ENCODE measurements around the gene TRIM44. TPM values are rescaled to one million over a fixed set of nuclear protein-coding genes. Genes with fewer than 3 reads are reported as not detected.

The TRIM44 gene
- total RNA-seq, 1 experiment from 2014 or later = 33.4 TPM

DNA sequence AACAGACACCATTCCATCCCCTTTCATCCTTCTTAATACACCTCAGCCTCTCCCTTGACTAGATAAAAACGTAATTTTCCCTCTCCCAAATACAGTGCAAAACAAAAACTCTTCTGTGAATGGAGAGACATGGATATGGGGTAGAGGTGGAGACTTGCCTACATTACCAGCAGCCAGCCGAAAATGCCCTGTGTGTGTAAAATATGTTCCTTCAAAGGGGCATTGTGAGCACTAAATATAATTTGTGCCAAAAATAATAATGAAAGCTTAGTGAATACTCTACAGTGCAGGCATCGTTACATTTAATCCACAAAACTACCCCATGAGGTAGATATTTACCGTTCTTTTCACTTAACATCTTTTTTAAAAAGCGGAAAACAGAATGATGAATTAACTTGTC is 1.0 kb upstream of the TRIM44 start:
- CTCF ChIA-PET = no interaction called here
- H3K79me2 ChIP-seq (ENCODE audit: insufficient read depth, low read length) = peaks cover 19% of the 10 kb centered on the region
- peak overlapping the region; percentile 87 for H2AFZ ChIP-seq (ENCODE audit: low read depth, low read length, poor library complexity, severe bottlenecking)
- no peaks in the 10 kb centered on the region for H3K9me2 ChIP-seq (ENCODE audit: insufficient read depth)
- H3K9me3 ChIP-seq (ENCODE audit: control insufficient read depth in 1 of 2, insufficient read depth in 1 of 2, low read depth in 1 of 2, low read length in 2 of 2) = peaks cover 0 to 8% of the 10 kb centered on the region in 2 experiments; a peak in 1 of 4 replicates
- H3K27ac ChIP-seq (ENCODE audit: low read depth, low read length) = no peak overlapping the region
- RAD21 ChIA-PET (ENCODE audit: low non-redundant PET in 1 of 2, low total read pairs in 2 of 2, uncharacterized antibody in 2 of 2, unreplicated experiment in 2 of 2) = no interaction called here
- no peaks in the 10 kb centered on the region for H4K20me1 ChIP-seq (ENCODE audit: insufficient read depth)
- peaks cover 6 to 24% of the 10 kb centered on the region in 2 experiments; a peak in 3 of 4 replicates for H3K4me1 ChIP-seq (ENCODE audit: control insufficient read depth in 1 of 2, insufficient read depth in 2 of 2, low read length in 2 of 2)
- ATAC-seq = no peak
- TF ChIP-seq, protein P1, sequence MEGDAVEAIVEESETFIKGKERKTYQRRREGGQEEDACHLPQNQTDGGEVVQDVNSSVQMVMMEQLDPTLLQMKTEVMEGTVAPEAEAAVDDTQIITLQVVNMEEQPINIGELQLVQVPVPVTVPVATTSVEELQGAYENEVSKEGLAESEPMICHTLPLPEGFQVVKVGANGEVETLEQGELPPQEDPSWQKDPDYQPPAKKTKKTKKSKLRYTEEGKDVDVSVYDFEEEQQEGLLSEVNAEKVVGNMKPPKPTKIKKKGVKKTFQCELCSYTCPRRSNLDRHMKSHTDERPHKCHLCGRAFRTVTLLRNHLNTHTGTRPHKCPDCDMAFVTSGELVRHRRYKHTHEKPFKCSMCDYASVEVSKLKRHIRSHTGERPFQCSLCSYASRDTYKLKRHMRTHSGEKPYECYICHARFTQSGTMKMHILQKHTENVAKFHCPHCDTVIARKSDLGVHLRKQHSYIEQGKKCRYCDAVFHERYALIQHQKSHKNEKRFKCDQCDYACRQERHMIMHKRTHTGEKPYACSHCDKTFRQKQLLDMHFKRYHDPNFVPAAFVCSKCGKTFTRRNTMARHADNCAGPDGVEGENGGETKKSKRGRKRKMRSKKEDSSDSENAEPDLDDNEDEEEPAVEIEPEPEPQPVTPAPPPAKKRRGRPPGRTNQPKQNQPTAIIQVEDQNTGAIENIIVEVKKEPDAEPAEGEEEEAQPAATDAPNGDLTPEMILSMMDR (IDR thresholded peaks at IDR 0.05 in 2 of 3, conservative IDR thresholded peaks at IDR 0.05 in 1 of 3; ENCODE audit: borderline replicate concordance in 1 of 3, insufficient read depth in 1 of 3, low read depth in 2 of 3, low read length in 2 of 3) = no peak
- TF ChIP-seq, protein P2, sequence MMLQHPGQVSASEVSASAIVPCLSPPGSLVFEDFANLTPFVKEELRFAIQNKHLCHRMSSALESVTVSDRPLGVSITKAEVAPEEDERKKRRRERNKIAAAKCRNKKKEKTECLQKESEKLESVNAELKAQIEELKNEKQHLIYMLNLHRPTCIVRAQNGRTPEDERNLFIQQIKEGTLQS (IDR thresholded peaks at IDR 0.05) = no peak
- TF ChIP-seq, protein P3, sequence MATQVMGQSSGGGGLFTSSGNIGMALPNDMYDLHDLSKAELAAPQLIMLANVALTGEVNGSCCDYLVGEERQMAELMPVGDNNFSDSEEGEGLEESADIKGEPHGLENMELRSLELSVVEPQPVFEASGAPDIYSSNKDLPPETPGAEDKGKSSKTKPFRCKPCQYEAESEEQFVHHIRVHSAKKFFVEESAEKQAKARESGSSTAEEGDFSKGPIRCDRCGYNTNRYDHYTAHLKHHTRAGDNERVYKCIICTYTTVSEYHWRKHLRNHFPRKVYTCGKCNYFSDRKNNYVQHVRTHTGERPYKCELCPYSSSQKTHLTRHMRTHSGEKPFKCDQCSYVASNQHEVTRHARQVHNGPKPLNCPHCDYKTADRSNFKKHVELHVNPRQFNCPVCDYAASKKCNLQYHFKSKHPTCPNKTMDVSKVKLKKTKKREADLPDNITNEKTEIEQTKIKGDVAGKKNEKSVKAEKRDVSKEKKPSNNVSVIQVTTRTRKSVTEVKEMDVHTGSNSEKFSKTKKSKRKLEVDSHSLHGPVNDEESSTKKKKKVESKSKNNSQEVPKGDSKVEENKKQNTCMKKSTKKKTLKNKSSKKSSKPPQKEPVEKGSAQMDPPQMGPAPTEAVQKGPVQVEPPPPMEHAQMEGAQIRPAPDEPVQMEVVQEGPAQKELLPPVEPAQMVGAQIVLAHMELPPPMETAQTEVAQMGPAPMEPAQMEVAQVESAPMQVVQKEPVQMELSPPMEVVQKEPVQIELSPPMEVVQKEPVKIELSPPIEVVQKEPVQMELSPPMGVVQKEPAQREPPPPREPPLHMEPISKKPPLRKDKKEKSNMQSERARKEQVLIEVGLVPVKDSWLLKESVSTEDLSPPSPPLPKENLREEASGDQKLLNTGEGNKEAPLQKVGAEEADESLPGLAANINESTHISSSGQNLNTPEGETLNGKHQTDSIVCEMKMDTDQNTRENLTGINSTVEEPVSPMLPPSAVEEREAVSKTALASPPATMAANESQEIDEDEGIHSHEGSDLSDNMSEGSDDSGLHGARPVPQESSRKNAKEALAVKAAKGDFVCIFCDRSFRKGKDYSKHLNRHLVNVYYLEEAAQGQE (IDR thresholded peaks at IDR 0.05; ENCODE audit: low read depth) = no peak
- no peak for TF ChIP-seq SP1 (IDR thresholded peaks at IDR 0.05; ENCODE audit: low read depth)
- intact Hi-C loops (cut with micrococcal nuclease) = no loop called here
- peak overlapping the region; percentile 66 for H3K9ac ChIP-seq (ENCODE audit: low read length)
- peak overlapping the region; percentile 49 to 71; a peak in 3 of 4 replicates for H3K4me3 ChIP-seq (replicated peaks in 1 of 2; ENCODE audit: low read depth in 1 of 2, low read length in 2 of 2)
- BruUV-seq (replicated peaks) = no TSS peak
- no peak for DNase-seq (ENCODE audit: low read depth, low spot score)
- H3K4me2 ChIP-seq (ENCODE audit: low read length) = peak overlapping the region; percentile 98
- POLR2A ChIA-PET = no interaction called here
- H3K36me3 ChIP-seq (ENCODE audit: control insufficient read depth in 1 of 2, insufficient read depth in 2 of 2, low read length in 2 of 2) = peaks cover 0 to 3% of the 10 kb centered on the region in 2 experiments; a peak in 1 of 4 replicates
- no peaks in the 10 kb centered on the region for H3K27me3 ChIP-seq (ENCODE audit: insufficient read depth, low read length)

All from HCT116 (cell line).